OCI-M2 (cell line): ENCODE measurements around the gene VARS2.
A peak's percentile ranks its signal among the peaks of the same experiment; 100 is the strongest.
"Not testable (repeated sequence)": the region's sequence is repeated elsewhere in the genome, so short reads cannot be mapped to it uniquely, and the experiment has no call there.

Experiments
- DNase-seq: peaks from one replicate; lab custom pipeline; 2025; ENCODE audit not compliant: unreplicated experiment; lab: John Stamatoyannopoulos, UW

Gene VARS2

DNA sequence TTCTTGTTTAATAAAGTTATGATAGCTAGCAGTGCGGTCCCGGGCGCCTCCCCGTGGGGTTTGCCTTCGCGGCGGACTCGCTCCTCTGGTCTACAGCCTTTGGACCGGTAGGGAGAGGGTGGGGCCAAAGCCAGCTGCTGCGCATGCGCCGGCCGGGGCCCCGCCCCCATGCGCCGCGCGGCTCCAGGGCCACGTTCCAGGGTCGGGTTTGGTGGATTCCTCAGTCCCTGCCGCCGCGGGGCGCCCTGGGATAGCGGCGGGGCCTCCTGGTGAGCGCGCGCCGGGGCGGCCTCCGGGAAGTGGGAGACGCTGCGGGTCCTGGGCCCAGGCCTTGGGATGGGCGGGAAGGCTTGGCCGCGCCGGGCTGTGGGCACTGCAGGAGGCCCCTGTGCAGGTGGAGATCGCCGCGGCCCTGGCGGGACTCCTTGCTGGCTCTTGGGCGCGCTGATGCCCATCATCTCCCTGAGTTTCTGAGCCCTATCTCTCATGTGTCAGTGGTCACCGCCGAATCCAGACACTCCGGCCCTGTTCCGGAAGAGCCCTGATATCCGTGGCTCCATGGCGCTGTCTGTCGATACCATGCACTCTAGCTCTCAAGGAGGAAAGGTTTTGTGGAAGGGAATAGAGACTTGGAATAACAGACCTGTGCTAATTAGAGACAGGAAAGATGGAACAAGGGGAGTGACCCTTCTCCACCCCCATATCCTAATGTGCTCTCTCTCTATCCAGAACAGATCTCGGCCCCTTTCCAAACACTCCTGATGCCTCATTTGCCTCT is at the start of gene VARS2:
TSS of gene VARS2 (plus strand) at position 163 of the 778 bp plus-strand sequence. CDS start at position 762, 599 bp downstream.
- DNase-seq: peak; percentile 51

DNA sequence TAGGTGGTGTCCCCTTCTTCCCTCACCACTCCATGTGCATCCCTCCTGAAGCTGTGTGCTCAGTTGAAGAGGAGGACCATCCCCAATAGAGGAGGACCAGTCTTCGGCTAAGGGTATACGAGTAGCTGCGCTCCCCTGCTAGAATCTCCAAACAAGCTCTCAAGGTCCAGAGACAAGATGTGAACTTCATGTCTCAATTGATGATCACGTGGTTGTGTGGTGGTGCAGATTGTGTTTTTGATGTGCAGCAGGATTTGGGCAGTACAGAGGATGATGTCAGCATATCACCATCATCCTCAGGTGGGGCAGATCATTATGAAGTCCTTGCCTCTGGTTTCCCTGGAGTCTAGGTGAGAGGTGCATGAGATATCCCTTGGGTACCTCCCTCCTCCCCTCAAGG is 49.7 kb upstream of the VARS2 start:
- DNase-seq: no peak

DNA sequence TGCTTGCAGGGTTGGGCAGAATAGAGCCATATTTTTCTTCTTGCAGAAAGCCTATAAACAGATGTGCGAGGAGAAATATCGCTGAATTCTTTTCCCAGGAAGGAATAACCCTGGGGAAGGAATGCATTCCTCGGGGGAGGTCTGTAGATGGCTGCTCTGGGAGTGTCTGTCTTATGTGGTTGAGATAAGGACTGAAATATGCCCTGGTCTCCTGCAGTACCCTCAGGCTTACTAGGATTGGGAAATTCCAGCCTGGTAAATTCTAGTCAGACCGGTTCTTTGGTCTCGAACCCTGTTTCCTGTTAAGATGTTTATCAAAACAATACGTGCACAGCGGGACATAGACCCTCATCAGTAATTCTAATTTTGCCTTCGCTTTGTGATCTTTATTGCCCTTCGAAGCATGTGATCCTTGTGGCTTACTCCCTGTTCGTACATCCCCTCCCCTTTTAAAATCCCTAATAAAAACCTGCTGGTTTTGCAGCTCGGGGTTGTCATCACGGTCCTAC is 44.7 kb upstream of the VARS2 start:
- DNase-seq: not testable (repeated sequence)

DNA sequence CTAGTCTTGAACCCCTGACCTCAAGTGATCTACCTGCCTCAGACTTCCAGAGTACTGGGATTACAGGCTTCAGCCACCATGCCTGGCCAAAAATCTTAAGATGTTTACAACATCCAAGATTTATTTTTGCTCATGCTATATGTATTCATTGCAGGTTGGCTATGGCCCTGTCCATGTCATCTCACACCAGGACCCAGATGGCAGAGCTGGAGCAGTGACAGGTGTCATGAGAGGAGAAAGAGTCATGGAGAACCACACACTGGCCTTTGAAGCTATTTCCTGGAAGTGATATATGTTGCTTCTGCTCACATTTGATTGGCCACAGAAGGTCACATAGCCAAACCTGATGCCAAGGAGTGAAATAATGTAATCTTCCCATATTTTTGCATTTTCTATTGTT is 43.5 kb upstream of the VARS2 start:
- no peak for DNase-seq

DNA sequence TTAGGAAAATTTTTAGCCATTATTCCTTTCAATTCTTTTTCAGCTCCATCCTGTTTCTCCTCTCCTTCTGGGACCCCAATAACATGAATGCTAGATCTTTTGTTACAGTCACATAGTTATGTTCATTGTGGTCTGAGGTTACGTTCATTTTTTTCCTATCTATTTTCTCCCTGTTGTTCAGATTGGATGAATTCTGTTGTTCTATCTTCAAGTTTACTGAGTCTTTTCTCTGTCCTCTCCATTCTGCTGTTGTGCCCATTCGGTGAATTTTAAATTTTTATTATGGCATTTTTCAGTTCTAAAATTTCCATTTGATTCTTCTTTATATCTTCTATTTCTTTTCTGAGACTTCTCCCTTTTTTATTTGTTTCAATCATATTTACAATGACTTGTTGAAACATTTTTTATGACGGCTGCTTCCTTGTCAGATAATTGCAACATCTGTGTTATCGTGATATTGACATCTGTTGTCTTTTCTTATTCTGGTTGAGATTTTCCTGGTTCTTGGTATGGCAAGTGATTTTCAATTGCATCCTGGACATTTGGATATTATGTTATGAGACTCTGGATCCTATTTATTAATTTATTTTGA is 42.4 kb upstream of the VARS2 start:
- DNase-seq: no peak

DNA sequence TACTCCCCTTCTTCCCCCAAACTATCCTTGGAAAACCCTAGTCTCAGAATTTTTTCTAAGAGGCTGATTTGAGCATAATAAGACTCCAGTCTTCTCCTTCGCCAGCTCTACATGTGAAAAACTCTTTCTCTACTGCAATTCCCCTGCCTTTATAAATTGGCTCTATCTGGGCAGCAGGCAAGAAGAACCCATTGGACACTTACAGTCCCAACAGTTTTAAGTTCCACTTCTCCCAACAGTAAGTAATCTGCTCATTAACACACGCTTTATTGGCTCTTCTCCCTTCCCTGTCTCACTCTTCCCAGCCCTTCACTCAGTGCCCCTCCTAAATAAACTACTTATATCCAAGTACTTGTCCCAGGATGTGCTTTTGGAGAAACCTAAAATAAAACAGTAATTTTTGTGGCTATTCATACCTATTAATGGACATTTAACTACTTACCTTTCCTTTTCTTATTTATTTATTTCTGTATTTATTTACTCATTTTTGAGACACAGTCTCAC is 40.8 kb upstream of the VARS2 start:
- DNase-seq: no peak

DNA sequence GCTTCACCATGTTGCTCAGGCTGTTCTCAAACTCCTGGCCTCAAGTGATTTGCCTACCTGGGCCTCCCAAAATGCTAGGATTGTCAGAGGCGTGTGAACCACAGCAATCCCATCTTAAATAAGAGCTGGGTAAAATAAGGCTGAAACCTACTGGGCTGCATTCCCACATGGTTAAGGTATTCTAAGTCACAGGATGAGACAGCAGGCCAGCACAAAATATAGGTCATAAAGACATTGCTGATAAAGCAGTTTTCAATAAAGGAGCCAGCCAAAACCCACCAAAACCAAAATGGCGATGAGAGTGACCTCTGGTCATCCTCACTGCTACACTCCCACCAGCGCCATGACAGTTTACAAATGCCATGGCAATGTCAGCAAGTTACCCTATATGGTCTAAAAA is 40.2 kb upstream of the VARS2 start:
- not testable (repeated sequence) for DNase-seq

DNA sequence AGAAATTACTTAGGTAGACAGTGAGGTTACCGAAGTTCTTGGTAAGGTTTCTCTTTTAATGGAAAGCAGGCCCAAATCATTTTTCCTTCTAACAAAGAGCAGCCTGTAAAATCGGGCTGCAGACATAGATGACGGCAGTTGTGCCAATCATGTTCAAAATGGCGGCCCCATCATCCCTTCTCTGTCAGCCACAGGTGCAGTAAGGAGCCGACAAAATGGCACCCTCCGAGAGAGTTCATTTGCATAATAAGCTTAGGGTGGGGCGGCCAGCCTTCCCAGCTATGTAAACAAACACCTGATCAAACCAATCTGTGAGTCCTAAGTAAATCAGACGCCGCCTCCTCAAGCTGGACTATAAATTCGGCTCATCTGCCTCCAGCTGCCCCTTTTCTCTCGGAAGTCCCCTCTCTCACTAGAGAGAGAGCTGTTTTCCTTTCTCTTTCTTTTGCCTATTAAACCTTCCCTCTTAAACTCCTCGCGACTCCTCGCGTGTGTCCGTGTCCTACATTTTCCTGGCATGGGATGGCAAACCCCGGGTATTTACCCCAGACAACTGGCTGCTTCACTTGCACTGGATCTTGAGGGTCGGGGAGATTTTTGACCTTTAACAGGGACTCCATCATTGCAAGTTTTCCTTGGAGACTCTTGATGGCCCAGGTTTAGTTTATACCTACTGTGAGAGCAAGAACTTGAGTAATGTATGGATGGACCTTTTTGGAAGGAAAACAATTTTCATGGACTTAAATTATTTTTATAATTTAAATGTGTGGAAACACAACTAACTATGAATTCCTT is 38.6 kb upstream of the VARS2 start:
- no peak for DNase-seq

DNA sequence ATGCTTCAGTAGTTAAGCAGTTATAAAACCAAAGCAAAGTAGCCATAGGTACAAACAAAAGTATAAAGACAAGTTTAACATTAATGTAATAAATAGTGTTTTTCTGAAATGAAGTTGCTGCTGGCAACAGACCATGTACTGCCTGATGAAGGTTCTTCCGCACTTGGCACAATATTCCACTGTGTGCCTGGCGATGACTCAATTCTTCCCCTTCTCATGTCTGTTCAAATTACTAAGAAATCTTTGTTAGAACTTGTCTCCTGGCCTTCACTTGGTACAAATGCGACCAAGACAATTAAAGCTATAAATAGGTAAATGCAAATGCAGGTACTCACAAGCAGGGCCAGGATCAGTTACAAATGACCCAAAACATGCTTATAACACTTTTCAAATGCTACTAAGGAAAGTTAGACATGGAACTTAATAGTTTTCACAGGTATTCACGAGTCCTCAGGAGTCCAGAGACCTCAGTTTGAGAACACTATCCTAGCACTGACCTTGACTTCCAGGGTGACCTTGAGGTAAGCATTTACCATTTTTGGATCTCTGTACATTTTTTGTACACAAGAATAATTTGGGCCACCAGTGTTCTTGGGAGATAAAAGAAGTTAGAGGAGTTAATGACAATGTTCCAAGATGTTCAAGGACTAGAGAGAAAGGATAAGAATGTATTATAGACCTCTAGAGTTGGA is 37.9 kb upstream of the VARS2 start:
- DNase-seq: no peak

DNA sequence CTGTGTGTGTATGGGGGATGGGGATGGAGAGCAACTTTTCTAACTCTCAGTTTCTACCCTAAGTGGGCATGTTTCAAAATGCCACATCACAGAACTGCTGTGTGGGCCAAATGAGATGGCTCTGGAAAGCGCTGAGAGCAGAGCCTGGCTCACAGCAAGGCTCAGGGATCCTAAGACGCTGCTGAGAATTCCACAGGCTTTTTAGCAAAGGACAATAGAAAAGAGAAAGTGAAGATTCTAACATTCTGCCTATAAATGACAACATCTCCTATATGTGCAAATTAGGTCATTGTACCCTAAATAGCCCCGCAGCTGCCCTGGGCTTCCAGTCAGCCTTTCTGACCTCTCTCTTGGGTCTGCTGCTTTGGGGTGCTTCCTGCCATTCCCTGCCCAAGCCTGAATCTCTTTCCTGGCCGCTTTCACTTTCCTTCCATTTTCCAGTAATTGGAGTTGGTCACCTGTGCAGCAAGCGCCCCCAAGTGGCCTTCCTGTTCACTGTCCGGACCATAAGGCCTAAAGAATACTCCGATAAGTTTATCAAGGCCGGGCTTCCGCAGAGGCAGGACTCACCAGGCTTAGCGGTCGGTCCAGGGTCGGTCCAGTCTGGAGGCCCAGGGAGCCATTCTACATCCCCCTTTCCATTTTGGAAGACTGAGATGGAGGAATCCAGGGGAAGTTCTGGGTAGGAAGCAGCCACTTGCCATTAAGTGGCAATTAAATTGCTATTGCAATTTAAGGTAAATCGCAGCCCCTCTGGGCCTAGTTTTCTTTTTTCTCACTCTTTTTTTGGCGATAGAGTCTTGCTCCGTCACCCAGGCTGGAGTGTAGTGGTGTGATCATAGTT is 36.4 kb upstream of the VARS2 start:
- peak; percentile 67 for DNase-seq

DNA sequence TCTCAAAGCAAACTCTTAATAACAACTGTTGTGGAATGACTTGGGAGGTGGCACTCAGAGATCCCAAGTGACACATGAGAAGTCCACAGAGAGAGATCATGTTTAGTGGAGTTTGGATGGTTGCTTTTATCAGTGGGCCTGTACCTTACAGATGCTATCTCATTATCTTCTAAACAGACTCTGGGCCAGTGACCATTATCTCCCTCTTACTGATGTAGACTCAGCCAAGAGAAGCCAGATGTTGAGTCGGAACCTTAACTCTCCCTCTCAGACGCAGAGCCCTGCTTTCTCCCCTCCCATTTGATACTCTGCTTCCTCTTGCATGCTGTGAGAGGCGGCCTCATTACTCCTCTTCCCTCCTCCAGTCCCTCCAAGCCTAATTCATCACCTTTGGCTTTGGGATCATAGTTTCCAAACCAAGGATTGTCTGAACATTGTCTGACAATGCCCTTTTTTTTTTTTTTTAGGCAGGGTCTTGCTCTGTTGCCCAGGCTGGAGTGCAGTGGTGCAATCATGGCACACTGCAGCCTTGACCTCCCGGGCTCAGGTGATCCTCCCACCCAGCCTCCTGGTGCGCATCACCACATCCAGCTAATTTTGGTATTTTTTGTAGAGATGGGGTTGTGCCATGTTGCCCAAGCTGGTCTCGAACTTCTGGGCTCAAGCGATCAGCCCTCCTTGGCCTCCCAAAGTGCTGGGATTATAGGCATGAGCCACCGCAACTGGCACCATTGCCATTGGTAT is 34.2 kb upstream of the VARS2 start:
- DNase-seq: no peak

DNA sequence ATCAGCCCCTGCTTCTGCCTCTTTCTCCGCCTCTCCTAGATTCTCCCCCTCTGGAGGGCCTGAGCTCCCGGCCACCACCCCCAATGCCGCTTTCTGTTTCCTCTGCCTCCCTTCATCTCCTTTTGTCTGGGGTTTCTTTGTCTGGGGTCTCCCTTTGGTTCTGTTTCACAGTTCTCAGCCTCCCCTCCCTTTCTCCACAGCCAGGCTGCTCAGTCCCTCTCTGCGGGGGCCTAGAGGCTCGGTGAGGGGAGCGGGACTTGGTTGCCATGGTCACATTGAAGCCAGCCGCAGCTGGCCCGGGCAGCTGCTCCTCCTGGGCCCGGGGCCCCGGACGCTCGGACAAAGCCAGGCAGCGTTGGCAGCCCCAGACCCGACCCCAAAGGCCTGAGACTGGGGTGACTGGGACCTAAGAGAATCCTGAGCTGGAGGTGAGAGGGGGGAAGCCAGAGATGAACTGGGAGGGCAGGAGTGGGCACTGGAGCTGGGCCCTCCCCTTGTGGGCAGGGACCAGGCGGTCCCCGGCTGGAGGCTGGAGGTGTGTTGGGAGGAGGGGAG is 33.3 kb upstream of the VARS2 start:
- DNase-seq: no peak

DNA sequence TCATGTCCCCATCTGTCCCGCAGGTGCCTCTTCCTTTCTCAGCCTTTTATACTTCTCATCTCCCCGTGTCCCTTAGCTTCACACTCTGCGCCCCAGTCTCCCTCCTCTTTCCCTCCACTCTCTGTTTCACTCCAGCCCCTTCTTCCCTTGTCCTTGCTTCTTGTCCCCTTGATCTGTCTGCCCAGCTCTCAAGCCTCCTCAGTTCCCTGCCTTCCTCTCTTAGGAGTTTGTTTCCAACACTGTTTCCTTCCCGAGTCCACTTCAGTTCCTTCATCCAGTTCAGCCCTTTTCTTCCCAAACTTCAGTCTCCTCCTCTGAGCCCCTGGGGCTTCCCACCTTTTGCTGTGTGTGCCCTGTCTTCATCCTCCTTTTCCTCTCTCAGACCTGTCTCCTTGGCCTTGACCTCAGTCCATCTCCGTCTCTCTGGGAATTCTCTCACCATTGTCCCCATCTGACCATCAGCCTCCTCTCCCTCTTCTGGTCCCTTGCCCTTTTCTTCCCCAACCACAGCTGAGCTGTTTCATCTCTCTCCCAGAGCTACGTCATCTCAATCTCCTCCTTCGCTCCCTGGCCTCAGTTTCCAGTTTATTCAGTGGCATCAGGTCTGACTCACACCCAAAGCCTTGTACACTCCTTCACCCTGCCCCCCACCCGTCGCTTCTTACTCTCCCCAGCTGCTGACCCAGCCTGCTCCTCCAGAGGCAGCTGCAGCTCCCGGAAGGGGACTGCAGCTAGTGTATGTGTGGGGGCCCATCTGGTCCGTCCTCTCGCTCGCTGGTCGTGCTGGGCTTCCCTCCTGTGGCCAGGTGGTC is 32.4 kb upstream of the VARS2 start:
- no peak for DNase-seq

DNA sequence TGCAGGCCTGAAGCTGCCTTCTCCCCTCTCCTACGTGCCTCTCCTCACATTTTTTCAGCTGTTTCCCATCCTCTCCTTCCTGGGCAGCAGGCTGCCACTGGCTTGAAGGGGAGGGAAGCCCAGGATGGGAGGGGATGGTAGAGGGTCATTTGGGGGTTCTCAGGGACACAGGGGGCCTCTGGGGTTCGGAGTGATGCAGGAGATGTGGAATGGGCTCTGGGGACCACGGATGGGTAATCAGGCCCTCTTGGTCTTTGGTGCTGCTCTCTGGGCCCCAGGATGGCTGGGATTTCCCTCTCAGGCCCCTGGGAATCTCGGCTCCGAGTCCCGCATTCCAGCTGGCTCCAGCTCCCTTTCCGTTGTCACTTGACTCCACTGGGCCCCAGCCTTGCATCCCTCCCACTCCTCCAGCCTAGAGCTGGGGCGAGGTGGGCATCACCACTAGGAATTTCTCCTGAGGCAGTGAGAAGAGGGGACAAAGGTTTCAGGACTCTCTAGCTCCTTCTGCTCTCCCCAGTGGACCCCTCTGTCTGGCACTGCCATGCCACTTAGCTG is 31.8 kb upstream of the VARS2 start:
- no peak for DNase-seq

DNA sequence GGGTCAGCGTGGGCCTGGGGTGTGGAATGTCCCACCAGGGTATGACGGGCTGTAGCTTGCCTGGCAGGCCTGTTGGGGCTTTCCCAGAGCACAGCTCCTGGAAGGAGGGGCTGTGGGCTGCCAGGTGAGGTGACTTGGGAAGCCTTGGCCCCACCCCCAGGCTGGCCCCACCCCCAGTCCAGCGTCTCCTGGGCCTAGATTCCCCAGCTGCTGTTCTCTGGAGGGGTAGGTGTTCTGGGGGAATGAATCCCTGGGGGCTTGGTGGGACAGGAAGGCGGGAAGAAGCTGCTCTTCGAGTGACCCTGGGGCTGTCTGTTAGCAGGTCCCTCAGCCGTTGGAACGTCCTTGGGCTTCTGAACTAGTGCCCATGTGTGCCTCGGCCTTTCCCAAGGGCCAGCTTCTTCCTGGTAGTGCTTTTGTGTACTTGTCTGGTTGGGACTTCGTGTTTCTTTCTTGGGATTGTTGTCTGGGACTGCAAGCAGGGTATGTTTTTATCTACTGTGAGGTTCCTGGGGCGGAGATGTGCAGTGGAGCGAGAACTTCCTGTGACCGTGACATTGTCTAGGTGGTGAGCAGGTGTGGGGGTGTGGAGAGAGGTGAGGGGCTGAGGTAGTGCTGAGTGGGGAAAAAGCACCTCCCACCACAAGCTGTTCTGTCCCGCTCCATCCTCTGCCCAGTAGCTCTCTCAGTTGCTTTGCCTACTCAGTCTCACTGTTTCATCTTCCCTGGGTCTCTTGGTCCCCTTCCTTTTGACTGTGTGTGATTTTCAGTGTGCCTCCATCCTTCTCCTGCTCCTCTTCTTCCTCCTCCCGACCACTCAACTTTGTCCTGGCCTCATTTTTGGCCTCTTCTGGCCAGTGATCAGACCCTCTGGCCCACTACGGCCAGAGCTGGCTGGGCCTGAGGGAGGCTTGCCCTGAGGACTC is 31.0 kb upstream of the VARS2 start:
- no peak for DNase-seq

DNA sequence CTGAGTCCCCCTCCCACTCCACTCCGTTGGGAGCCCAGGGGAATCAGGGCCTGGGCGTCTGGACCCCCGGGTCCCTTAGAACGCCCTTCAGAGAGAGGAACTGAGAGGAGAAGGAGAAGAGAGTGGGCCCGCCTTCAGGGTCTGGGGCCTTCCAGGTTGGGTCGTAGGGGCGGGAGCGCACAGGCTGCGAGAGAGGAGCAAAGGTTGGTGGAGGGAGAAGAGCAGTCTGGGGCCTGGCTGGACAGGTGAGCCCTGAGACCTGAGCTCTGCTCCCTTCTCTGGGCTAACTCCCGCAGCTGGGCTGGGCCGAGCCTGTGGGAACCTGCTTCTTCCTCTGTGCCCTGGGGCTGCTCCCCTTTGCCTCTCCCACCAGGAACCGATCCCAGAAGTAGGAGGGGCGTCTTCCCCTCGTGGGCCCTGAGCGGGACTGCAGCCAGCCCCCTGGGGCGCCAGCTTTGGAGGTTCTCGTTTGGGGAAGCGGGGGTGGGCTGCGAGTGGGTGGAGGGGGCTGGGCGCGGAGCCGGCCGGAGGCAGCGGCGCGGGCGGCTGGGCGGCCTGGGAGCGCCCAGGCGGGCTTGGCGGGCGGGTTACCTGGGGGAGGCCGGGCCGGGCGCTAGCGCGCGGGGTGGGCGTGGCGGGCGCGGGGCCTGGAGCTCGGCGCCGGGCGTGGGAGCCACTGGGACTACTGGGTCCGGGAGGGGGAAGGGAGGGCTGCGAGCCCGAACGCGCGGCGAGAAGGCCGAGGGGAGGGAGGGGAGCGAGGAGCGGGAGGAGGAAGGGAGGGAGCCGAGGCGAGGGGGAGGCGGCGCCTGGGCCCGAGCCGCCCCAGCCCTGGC is 30.1 kb upstream of the VARS2 start, which contains the start of gene DDR1:
TSS of gene DDR1 (plus strand) at position 835 of the 836 bp plus-strand sequence. CDS start 4,211 bp downstream, outside the sequence.
- DNase-seq: no peak
